A549 treated with Mapracorat at 1 μM for 4 hours (cell line): ENCODE data around the gene MIR17HG. TPM values are rescaled to one million over a fixed set of nuclear protein-coding genes. Genes with fewer than 3 reads are reported as not detected.

Experiments used
- total RNA-seq: library from RNA; stranded (reverse); fragments of 200-300 nt; extraction: Qiagen RNA extraction; gene quantifications from 5 replicates; pipeline ENCODE4 v1.2.3, GENCODE V29; 2022

MIR17HG gene
- 0.61 to 1.5 TPM (median 1.2 TPM) in 5 replicates for total RNA-seq

DNA sequence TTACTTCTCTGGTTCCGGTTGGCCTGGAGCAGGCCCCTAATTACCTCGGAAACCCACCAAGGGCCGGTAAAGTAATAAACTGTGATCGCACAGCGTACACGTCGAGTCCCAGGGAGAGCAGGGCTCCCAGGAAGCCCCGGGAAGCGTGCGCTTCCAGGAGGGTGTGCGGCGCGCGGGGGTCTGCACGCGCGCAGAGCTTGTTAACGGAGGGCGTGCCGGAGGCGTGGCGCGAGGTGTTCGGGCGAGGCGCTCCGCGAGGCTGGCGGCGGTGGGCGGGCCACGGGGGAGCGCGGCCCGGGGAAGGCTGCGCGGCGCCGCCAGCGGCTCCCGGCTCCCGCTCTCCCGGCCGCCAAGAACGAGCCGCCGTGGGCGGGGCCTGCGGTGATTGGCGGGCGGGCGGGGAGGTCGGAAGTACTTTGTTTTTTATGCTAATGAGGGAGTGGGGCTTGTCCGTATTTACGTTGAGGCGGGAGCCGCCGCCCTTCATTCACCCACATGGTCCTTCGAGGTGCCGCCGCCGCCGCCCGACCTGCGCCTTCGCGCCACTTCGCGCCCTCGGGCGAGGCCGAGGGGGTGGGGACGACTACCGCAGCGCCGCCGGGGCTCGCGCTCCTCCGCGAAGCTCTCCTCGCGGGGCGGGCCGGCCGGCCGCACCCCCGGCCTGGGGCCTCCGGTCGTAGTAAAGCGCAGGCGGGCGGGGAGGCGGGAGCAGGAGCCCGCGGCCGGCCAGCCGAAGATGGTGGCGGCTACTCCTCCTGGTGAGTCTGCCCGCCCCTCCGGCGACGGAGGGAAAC, at the start of gene MIR17HG:
Gene MIR17HG, plus strand, starts transcription at position 486 of the 794 bp plus-strand sequence.

GRCh38 chr13:91398413-91399188, 51.1 kb downstream of the MIR17HG start, which contains the start of gene GPC5:
GPC5 (plus strand) TSS chr13:91398621.

Other genes with a start within 250 kb of the MIR17HG start
- not detected in 5 replicates for gene GPC5, start 50.9 kb downstream of the MIR17HG start, total RNA-seq